ENCODE data around the gene LRRC23.

LRRC23 gene

GRCh38 chr12:6943389-6943721 lies 38.7 kb downstream of the LRRC23 start:
- Histone ChIP-seq H3K27ac (ENCODE audit: insufficient read depth, low read length, poor library complexity, severe bottlenecking) (peak overlapping the region; percentile 95), H3K36me3 (ENCODE audit: control insufficient read depth, insufficient read depth, low read length) (no peaks in the 10 kb centered on the region), H3K4me1 (ENCODE audit: control insufficient read depth, insufficient read depth, low read length, poor library complexity, severe bottlenecking) (peaks cover 36% of the 10 kb centered on the region), H3K9me3 (ENCODE audit: control insufficient read depth, low read length) (no peaks in the 10 kb centered on the region), H3K4me3 (ENCODE audit: insufficient read depth, low read depth, low read length, poor library complexity, severe bottlenecking) (no peak overlapping the region), H3K27me3 (replicated peaks; ENCODE audit: control insufficient read depth, insufficient read depth, low read length, poor library complexity, severe bottlenecking) (no peaks in the 10 kb centered on the region)
- peak; percentile 71 to 78 (median 71) for DNase-seq

GRCh38 chr12:6943722-6944380 lies 39.2 kb downstream of the LRRC23 start, which contains the start of the genes C12orf57 and RNU7-1:
Gene C12orf57, plus strand, starts transcription at chr12:6944022. Its CDS starts 100 bp downstream, at chr12:6944122.
Gene RNU7-1, plus strand, starts transcription at chr12:6943816.
- H3K4me3 ChIP-seq (ENCODE audit: insufficient read depth, low read depth, low read length, poor library complexity, severe bottlenecking), result peak within 1 kb of the TSS; percentile 79
- no peaks in the 10 kb centered on the region for H3K36me3 ChIP-seq (ENCODE audit: control insufficient read depth, insufficient read depth, low read length)
- no peaks in the 10 kb centered on the region for H3K9me3 ChIP-seq (ENCODE audit: control insufficient read depth, low read length)
- peak; percentile 62 to 71 (median 70) for DNase-seq
- peak within 1 kb of the TSS; percentile 95 for H3K27ac ChIP-seq (ENCODE audit: insufficient read depth, low read length, poor library complexity, severe bottlenecking)
- H3K27me3 ChIP-seq (replicated peaks; ENCODE audit: control insufficient read depth, insufficient read depth, low read length, poor library complexity, severe bottlenecking), result no peaks in the 10 kb centered on the region
- peaks cover 40% of the 10 kb centered on the region for H3K4me1 ChIP-seq (ENCODE audit: control insufficient read depth, insufficient read depth, low read length, poor library complexity, severe bottlenecking)

- peaks cover 46% of the 10 kb centered on the region for H3K4me1 ChIP-seq (ENCODE audit: control insufficient read depth, insufficient read depth, low read length, poor library complexity, severe bottlenecking)
- H3K4me3 ChIP-seq (ENCODE audit: insufficient read depth, low read depth, low read length, poor library complexity, severe bottlenecking), result peak overlapping the region; percentile 79
- H3K36me3 ChIP-seq (ENCODE audit: control insufficient read depth, insufficient read depth, low read length), result no peaks in the 10 kb centered on the region
Observed at GRCh38 chr12:6944381-6945186, 40.0 kb downstream of the LRRC23 start.

GRCh38 chr12:6945613-6946012 lies 41.0 kb downstream of the LRRC23 start:
- Histone ChIP-seq H3K9me3 (ENCODE audit: control insufficient read depth, low read length) (no peaks in the 10 kb centered on the region), H3K4me1 (ENCODE audit: control insufficient read depth, insufficient read depth, low read length, poor library complexity, severe bottlenecking) (peaks cover 56% of the 10 kb centered on the region), H3K36me3 (ENCODE audit: control insufficient read depth, insufficient read depth, low read length) (no peaks in the 10 kb centered on the region), H3K27me3 (replicated peaks; ENCODE audit: control insufficient read depth, insufficient read depth, low read length, poor library complexity, severe bottlenecking) (no peaks in the 10 kb centered on the region), H3K27ac (ENCODE audit: insufficient read depth, low read length, poor library complexity, severe bottlenecking) (peak overlapping the region; percentile 95), H3K4me3 (ENCODE audit: insufficient read depth, low read depth, low read length, poor library complexity, severe bottlenecking) (peak overlapping the region; percentile 51)
- DNase-seq, result no peak

More at GRCh38 chr12:6944381-6945186, 40.0 kb downstream of the LRRC23 start:
- Histone ChIP-seq H3K9me3 (ENCODE audit: control insufficient read depth, low read length) (no peaks in the 10 kb centered on the region), H3K27me3 (replicated peaks; ENCODE audit: control insufficient read depth, insufficient read depth, low read length, poor library complexity, severe bottlenecking) (no peaks in the 10 kb centered on the region), H3K27ac (ENCODE audit: insufficient read depth, low read length, poor library complexity, severe bottlenecking) (peak overlapping the region; percentile 95)
- peak; percentile 77 to 83 (median 82) for DNase-seq

GRCh38 chr12:6946033-6946919 lies 41.7 kb downstream of the LRRC23 start:
- Histone ChIP-seq H3K27me3 (replicated peaks; ENCODE audit: control insufficient read depth, insufficient read depth, low read length, poor library complexity, severe bottlenecking) (no peaks in the 10 kb centered on the region), H3K27ac (ENCODE audit: insufficient read depth, low read length, poor library complexity, severe bottlenecking) (peak overlapping the region; percentile 95), H3K4me1 (ENCODE audit: control insufficient read depth, insufficient read depth, low read length, poor library complexity, severe bottlenecking) (peaks cover 61% of the 10 kb centered on the region), H3K36me3 (ENCODE audit: control insufficient read depth, insufficient read depth, low read length) (no peaks in the 10 kb centered on the region), H3K4me3 (ENCODE audit: insufficient read depth, low read depth, low read length, poor library complexity, severe bottlenecking) (peak overlapping the region; percentile 51), H3K9me3 (ENCODE audit: control insufficient read depth, low read length) (no peaks in the 10 kb centered on the region)
- peak; percentile 56 to 73 (median 67) for DNase-seq

GRCh38 chr12:6946920-6947374 lies 42.3 kb downstream of the LRRC23 start:
- no peak for DNase-seq
- peak overlapping the region; percentile 51 for H3K4me3 ChIP-seq (ENCODE audit: insufficient read depth, low read depth, low read length, poor library complexity, severe bottlenecking)
- peak overlapping the region; percentile 95 for H3K27ac ChIP-seq (ENCODE audit: insufficient read depth, low read length, poor library complexity, severe bottlenecking)
- peaks cover 61% of the 10 kb centered on the region for H3K4me1 ChIP-seq (ENCODE audit: control insufficient read depth, insufficient read depth, low read length, poor library complexity, severe bottlenecking)
- no peaks in the 10 kb centered on the region for H3K27me3 ChIP-seq (replicated peaks; ENCODE audit: control insufficient read depth, insufficient read depth, low read length, poor library complexity, severe bottlenecking)
- H3K36me3 ChIP-seq (ENCODE audit: control insufficient read depth, insufficient read depth, low read length), result no peaks in the 10 kb centered on the region
- no peaks in the 10 kb centered on the region for H3K9me3 ChIP-seq (ENCODE audit: control insufficient read depth, low read length)

- Histone ChIP-seq H3K27me3 (replicated peaks; ENCODE audit: control insufficient read depth, insufficient read depth, low read length, poor library complexity, severe bottlenecking) (no peaks in the 10 kb centered on the region), H3K27ac (ENCODE audit: insufficient read depth, low read length, poor library complexity, severe bottlenecking) (peak overlapping the region; percentile 95), H3K4me1 (ENCODE audit: control insufficient read depth, insufficient read depth, low read length, poor library complexity, severe bottlenecking) (peaks cover 61% of the 10 kb centered on the region)
Observed at GRCh38 chr12:6947615-6948014, 43.0 kb downstream of the LRRC23 start.

GRCh38 chr12:6948873-6949594 lies 44.4 kb downstream of the LRRC23 start:
- Histone ChIP-seq H3K4me3 (ENCODE audit: insufficient read depth, low read depth, low read length, poor library complexity, severe bottlenecking) (peak overlapping the region; percentile 41), H3K27me3 (replicated peaks; ENCODE audit: control insufficient read depth, insufficient read depth, low read length, poor library complexity, severe bottlenecking) (no peaks in the 10 kb centered on the region), H3K36me3 (ENCODE audit: control insufficient read depth, insufficient read depth, low read length) (no peaks in the 10 kb centered on the region), H3K9me3 (ENCODE audit: control insufficient read depth, low read length) (no peaks in the 10 kb centered on the region), H3K4me1 (ENCODE audit: control insufficient read depth, insufficient read depth, low read length, poor library complexity, severe bottlenecking) (peaks cover 68% of the 10 kb centered on the region), H3K27ac (ENCODE audit: insufficient read depth, low read length, poor library complexity, severe bottlenecking) (peak overlapping the region; percentile 69)
- DNase-seq, result no peak

More at GRCh38 chr12:6947615-6948014, 43.0 kb downstream of the LRRC23 start:
- Histone ChIP-seq H3K36me3 (ENCODE audit: control insufficient read depth, insufficient read depth, low read length) (no peaks in the 10 kb centered on the region), H3K4me3 (ENCODE audit: insufficient read depth, low read depth, low read length, poor library complexity, severe bottlenecking) (no peak overlapping the region), H3K9me3 (ENCODE audit: control insufficient read depth, low read length) (no peaks in the 10 kb centered on the region)
- DNase-seq, result no peak

- Histone ChIP-seq H3K9me3 (ENCODE audit: control insufficient read depth, low read length) (no peaks in the 10 kb centered on the region), H3K4me3 (ENCODE audit: insufficient read depth, low read depth, low read length, poor library complexity, severe bottlenecking) (peak overlapping the region; percentile 89), H3K27me3 (replicated peaks; ENCODE audit: control insufficient read depth, insufficient read depth, low read length, poor library complexity, severe bottlenecking) (no peaks in the 10 kb centered on the region), H3K4me1 (ENCODE audit: control insufficient read depth, insufficient read depth, low read length, poor library complexity, severe bottlenecking) (peaks cover 70% of the 10 kb centered on the region), H3K36me3 (ENCODE audit: control insufficient read depth, insufficient read depth, low read length) (peaks cover 6% of the 10 kb centered on the region), H3K27ac (ENCODE audit: insufficient read depth, low read length, poor library complexity, severe bottlenecking) (peak overlapping the region; percentile 96)
- no peak for DNase-seq
Observed at GRCh38 chr12:6950401-6950801, 45.8 kb downstream of the LRRC23 start.

All from effector memory CD4-positive, alpha-beta T cell (primary cell).